ENCODE measurements around the gene ZNF571.

The ZNF571 gene

DNA sequence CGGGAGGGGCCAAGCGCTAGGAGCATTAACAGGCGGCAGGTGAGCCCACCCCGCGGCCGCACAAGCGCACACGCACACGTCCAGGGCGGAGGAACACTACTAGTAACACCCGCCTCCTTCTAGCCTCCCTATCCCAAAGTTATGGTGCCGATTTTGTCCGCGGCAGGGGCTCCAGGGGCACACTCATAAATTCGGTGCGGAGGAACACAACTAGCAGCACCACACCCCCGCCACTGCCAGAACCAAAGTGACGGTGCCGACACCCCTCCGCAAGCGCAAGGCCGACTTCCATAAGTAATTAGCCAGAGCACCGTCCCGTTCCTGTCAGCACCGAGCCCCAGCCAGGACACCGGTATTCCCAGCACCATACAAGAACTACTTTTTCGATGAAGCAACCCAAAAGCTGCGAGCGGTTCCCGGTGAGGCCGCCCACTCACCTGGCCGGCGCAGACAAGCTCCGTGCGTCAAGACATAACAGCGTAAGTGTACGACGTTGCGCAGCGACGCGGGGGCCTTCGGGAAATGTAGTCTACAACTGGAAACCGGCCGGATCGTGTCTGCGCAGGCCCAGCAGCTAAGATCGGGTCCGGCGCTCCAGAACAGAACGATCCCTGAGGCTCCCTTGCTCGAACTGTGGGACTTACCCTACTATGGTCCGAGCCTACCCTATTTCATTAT is at the start of gene ZNF571, which contains the start of gene ZNF540:
ZNF571 (minus strand) TSS at position 489 of the 678 bp plus-strand sequence. CDS start 8,116 bp downstream, outside the sequence.
ZNF540 (plus strand) TSS at position 573 of the 678 bp plus-strand sequence. CDS start 3,572 bp downstream, outside the sequence.
- DNase-seq = peak; percentile 82 to 83

DNA sequence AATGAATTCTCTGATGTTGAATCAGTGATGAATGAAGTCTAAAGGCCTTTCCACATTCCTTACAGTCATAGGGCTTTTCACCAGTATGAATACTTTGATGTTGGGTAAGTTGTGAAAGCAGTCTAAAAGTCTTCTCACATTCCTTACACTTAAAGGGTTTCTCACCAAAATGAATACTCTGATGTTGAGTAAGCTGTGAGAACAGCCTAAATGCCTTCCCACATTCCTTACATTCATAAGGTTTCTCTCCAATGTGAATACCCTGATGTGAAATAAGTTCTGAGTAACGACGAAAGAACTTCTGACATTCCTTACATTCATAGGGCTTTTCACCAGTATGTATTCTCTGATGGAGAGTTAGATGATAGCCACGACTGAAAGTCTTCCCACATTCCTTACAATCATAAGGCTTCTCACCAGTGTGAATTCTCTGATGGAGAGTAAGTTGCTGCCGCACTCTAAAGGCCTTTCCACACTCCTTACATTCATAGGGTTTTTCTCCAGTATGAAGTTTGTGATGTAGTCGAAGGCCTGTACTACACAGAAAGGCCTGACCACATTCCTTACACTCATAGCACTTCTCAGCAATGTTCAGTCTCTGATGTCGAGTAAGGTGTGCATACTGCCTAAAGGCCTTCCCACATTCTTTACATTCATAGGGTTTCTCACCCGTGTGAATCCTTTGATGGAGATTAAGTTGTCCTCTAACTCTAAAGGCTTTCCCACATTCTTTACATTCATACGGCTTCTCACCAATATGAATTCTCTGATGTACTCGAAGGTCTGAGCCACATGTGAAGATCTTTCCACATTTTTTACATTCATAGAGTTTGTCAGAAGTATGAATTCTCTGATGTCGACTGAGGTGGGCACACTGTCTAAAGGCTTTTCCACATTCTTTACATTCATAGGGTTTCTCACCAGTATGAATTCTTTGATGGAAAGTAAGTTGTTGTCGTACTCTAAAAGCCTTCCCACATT is 40.8 kb upstream of the ZNF571 start:
- DNase-seq = no peak

DNA sequence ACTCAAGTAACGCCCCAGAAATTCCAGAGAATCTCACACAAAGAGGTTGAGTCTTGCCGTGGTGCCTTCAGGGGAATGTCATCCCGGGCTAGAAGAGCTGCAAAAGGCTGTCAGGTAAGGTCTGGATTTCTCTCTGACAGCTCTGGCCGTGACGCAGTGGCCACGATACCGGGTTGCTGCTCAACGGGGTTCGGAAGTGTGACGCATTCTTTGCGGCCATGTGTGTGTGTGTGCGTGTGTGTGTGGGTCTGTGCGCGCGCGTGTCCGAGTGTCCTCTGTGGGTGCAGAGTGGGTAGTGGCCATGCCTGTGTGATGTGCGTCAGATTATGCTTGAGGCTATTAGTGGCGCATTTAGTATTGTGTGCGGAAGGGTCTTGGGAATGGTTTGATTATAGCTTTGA is 390 bp upstream of the ZNF571 start:
- peak; percentile 43 for DNase-seq

DNA sequence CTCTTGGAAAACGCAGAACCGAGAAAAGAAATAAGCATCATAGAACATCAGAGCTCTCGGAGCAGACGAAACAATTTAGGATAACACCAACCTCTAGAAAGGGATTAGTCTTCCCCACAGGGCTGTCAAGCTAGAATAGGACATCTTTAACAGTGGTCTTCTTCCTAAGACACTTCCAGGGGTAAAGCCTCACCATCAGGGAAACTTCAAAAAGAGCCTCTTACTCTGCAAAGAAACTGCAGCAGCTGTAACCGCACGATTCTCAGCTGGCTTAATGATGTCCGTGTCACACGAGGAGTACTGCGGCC is 642 bp downstream of the ZNF571 start:
- no peak for DNase-seq

DNA sequence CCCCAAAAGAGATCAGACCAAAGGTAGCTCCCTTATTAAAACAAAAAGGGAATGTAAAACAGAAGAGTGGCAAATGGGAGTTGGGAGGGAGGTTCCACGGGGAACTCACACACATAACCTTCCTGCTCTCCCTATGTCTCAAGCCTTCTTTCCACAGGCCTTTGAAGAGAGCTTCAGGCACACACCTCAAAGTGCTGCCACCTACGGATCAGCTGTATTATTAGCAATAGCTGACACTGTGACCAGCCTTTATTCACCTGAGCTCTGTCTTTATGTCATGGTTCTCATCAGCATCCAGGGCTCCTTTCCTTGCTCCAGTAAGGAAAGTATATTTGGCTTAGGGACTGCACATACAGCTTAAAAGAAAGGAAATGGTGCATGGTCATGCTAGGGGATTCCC is 11.3 kb downstream of the ZNF571 start:
- no peak for DNase-seq

DNA sequence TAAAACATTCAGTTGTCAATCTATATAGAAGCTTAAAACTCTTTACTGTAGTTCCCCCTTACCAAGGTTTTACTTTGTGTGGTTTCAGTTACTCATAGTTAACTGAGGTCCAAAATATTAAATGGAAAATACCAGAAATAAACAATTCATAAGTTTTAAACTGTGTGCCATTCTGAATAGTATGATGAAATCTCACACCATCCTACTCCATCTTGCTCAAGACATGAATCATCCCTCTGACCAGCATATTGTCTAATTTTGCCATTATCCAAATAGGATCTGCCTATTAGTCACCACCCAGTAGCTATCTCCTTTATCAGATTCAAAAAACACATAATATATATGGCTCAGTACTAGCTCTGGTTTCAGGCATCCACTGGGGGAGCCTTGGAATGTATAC is 22.4 kb downstream of the ZNF571 start:
- DNase-seq = no peak

DNA sequence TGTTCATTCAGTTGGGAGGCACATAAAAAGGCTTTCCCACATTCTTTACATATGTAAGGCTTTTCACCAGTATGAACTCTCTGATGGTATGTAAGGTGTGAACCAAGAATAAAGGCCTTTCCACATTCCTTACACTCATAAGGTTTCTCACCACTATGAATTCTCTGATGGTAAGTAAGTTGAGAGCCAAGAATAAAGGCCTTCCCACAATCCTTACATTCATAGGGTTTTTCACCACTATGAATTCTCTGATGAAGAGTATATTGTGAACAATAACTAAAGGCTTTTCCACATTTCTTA is 29.3 kb downstream of the ZNF571 start:
- DNase-seq = no peak

DNA sequence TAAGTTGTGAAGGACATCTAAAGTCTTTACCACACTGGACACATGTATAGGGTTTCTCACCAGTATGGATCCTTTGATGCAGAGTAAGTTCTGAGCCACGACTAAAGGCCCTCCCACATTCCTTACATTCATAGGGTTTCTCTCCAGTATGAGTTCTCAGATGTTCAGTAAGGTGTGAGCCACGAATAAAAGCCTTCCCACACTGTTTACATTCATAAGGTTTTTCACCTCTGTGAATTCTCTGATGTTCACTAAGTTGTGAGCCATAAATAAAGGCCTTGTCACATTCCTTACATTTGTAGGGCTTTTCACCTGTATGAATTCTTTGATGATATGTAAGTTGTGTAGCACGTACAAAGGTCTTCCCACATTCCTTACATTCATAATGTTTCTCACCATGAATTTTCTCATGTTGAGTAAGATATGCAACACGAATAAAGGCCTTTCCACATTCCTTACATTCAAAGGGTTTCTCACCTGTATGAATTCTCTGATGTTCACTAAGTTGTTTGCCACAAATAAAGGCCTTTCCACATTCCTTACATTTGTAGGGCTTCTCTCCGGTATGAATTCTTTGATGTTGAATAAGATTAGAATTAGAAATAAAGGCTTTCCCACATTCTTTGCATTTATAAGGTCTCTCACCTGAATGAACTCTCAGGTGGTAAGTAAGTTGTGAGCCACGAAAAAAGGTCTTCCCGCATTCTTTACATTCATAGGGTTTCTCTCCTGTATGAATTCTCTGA is 29.8 kb downstream of the ZNF571 start:
- no peak for DNase-seq

DNA sequence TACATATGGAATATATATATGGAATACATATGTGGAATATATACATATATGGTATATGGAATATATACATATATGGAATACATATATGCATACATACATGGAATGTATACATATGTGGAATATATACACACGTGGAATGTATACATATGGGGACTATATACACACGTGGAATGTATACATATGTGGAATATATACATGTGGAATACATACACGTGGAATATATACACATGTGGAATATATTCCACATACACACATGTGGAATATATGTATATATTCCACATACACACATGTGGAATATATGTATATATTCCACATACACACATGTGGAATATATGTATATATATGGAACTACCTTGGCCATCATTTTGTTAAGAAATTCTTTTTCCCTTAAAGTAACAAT is 31.1 kb downstream of the ZNF571 start:
- no peak for DNase-seq

DNA sequence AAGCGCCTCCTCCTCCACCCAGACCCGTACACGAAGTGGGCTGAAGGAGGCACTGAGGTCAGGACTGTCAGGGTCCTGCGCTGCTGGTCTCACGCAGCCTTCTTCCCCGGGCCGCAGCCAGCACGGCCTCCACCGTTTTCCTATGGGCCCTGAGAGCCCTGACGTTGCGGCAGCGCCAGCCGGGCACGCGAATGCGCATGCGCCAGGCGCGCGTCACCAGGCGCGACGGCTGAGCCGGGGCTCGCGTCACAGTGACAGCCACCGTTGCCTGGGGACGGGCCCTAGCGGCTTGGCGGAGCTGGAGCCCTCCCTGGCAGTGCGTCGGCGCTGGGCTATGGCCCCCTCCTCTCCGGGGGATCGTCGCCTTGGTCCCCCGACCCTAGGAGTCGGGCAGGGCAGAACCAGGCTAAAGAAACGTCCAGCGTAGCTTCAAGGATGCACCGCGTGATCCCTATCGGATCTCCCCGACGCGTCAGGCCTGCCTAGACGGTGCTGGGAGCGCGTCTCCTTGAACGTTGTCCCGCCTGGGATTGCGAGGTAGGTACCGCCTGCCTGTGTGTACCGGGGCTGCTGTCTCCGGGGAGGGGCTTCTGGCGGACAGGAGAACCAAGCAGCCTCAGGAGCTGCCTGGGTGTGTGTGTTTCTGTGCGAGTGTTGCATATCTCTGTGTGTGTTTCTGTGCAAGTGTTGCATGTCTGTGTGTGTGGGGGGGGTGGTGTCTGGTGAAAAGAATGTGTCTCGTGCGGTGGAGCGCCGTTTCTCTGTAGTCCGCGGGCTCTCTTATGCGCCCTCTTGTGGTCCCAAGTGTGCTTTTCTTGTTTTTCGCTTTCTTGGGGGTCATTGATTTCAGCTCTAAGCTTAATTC is 43.2 kb downstream of the ZNF571 start:
- DNase-seq = peak; percentile 23 to 57

DNA sequence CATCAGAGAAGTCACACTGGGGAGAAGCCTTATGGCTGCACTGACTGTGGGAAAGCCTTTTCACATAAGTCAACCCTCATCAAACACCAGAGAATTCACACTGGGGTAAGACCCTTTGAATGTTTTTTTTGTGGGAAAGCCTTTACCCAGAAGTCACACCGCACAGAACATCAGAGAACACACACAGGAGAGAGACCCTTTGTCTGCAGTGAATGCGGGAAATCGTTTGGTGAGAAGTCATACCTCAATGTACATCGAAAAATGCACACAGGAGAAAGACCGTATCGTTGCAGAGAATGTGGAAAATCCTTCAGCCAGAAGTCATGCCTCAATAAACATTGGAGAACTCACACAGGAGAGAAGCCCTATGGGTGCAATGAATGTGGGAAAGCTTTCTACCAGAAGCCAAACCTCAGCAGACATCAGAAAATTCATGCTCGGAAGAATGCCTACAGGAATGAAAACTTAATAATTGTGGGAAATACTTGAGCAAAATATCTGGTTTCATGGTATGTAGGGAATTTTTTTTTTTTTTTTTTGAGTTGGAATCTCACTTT is 57.1 kb downstream of the ZNF571 start:
- no peak for DNase-seq

DNA sequence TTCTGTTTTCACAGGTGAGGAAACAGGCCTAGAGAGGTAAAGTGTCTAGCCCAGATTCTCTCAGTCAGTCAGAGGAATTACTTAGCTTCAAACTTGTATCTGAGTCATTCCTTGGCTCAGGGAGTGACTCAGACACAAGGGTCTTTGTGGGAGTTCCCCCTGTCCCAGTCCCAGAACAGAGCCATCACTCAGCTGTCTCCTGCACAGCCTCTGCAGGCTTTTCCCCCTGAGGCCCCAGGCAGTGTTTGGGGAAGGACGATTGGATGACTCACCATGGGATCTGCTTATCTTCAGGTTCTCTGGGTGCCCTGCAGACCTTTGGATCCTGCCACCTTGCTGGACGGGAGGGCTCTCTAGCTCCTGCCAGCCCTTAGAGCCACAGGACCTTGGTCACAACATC is 74.7 kb downstream of the ZNF571 start:
- DNase-seq = no peak
